Mesothelial cell of epicardium (in vitro differentiated cells): ENCODE measurements around the gene MGAT5. TPM values are rescaled to one million over a fixed set of nuclear protein-coding genes. Genes with fewer than 3 reads are reported as not detected.

ENCODE experiments used
- DNase-seq, 2 experiments: peaks; one replicate each; pipeline ENCODE4 v3.0.0; 2021; ENCODE audit warnings: low spot score in 2 of 2; ENCODE audit not compliant: unreplicated experiment in 2 of 2
- H3K27ac Mint-ChIP-seq: 2 replicates; pipeline ENCODE4 v1.8.0; 2021; ENCODE audit warnings: mixed read lengths
- H3K27me3 Mint-ChIP-seq: 2 replicates; pipeline ENCODE4 v1.8.0; 2021; ENCODE audit warnings: low read depth, mixed read lengths
- H3K36me3 Mint-ChIP-seq: 2 replicates; pipeline ENCODE4 v1.8.0; 2021; ENCODE audit warnings: mixed read lengths
- H3K4me1 Mint-ChIP-seq: 2 replicates; pipeline ENCODE4 v1.8.0; 2021; ENCODE audit warnings: mixed read lengths
- H3K4me3 Mint-ChIP-seq: 2 replicates; pipeline ENCODE4 v1.8.0; 2021; ENCODE audit warnings: mild to moderate bottlenecking, moderate library complexity, mixed read lengths
- H3K9me3 Mint-ChIP-seq: 2 replicates; pipeline ENCODE4 v1.8.0; 2021; ENCODE audit warnings: mixed read lengths
- CTCF ChIP-seq: fragments of 200-600 bp; sonication (generic); IDR thresholded peaks from one replicate; pipeline ENCODE4 v1.5.0; 2021; ENCODE audit warnings: antibody characterized with exemption; ENCODE audit not compliant: unreplicated experiment
- total RNA-seq: library from RNA; stranded (reverse); gene quantifications from 3 replicates; pipeline ENCODE4 v1.2.1, GENCODE V29; 2021

MGAT5 gene
- total RNA-seq, 1 donor from 2014 or later = 41.1 TPM

GRCh38 chr2:134359367-134360081 lies 105.7 kb downstream of the MGAT5 start:
- Mint-ChIP-seq H3K36me3 (peaks cover 3% of the 10 kb centered on the region), H3K9me3 (no peaks in the 10 kb centered on the region), H3K27ac (no peak overlapping the region)

GRCh38 chr2:134360745-134361487 lies 107.0 kb downstream of the MGAT5 start:
- Mint-ChIP-seq H3K27me3 (no peaks in the 10 kb centered on the region), H3K4me3 (no peak overlapping the region), H3K4me1 (peaks cover 37% of the 10 kb centered on the region), H3K27ac (no peak overlapping the region), H3K36me3 (peaks cover 3% of the 10 kb centered on the region), H3K9me3 (no peaks in the 10 kb centered on the region)
- no peak for DNase-seq
- TF ChIP-seq CTCF = no peak

More at GRCh38 chr2:134359367-134360081, 105.7 kb downstream of the MGAT5 start:
- H3K4me3 Mint-ChIP-seq = no peak overlapping the region
- DNase-seq = no peak
- TF ChIP-seq CTCF = no peak
- no peaks in the 10 kb centered on the region for H3K27me3 Mint-ChIP-seq
- peaks cover 45% of the 10 kb centered on the region for H3K4me1 Mint-ChIP-seq

DNA sequence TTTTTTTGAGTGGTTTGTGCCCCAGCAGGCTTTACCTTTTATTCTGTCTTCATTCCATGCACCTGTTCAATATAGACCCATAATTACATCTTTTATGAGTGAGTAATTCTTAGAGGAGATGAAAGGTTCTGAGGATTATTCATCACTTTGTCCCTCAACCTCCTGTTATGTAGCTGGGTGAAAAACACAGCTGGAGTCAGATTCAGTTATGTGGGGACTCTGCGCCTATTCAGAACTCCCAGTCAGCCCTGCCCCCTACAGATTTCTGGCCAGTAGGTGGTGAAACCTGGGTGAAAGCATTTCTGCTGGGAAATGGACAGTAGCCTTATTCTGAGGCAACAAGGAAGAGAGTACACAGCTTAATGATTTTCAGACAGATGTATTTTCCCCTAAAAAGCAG lies 107.8 kb downstream of the MGAT5 start:
- DNase-seq = no peak
- Mint-ChIP-seq H3K4me3 (no peak overlapping the region), H3K27ac (no peak overlapping the region), H3K27me3 (no peaks in the 10 kb centered on the region), H3K36me3 (peaks cover 3% of the 10 kb centered on the region), H3K4me1 (peaks cover 37% of the 10 kb centered on the region), H3K9me3 (no peaks in the 10 kb centered on the region)
- TF ChIP-seq CTCF = no peak

DNA sequence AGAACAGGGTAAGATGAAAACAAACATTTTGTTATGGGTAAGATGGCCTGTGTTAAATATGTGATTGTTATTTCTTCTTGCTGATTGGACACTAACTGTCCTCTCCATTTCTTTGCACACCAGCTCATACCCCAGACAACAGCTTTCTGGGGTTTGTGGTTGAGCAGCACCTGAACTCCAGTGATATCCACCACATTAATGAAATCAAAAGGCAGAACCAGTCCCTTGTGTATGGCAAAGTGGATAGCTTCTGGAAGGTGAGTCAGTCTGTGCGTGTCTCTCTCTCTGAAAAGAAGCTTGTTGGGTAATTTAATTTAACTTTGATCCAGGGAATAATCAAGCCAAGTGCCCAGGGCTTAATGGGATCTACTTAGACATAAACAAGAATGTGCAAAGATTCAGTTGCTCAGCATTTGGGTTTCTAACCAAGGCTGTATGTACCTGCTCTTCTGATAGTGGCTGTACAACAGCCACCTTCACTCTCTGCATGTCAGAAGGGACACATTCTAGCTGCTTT lies 108.3 kb downstream of the MGAT5 start:
- Mint-ChIP-seq H3K4me1 (peaks cover 40% of the 10 kb centered on the region), H3K27ac (no peak overlapping the region), H3K27me3 (no peaks in the 10 kb centered on the region), H3K36me3 (peaks cover 3% of the 10 kb centered on the region), H3K4me3 (no peak overlapping the region), H3K9me3 (no peaks in the 10 kb centered on the region)
- DNase-seq = no peak
- TF ChIP-seq CTCF = no peak

DNA sequence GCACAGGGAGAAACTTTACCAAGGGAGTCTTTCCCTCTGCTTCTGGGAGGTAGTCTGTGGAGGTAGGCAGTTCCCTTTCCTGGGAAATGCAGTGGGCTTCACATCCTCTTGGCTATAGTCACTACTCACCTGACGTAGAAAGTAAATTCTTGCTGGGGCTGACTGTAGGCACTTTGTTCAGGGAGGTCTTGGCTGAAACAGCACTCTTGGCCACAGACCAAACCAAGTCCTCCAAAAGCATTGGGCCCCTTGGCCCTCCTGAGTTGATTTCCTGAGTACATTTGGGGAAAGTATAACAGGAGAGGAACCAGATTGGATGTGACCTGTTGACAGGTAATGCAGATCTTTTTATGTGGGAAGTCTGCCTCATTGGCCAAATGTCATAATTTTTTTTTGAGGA lies 108.9 kb downstream of the MGAT5 start:
- Mint-ChIP-seq H3K36me3 (peaks cover 3% of the 10 kb centered on the region), H3K9me3 (no peaks in the 10 kb centered on the region), H3K27ac (no peak overlapping the region), H3K4me3 (no peak overlapping the region), H3K27me3 (no peaks in the 10 kb centered on the region), H3K4me1 (peaks cover 44% of the 10 kb centered on the region)
- TF ChIP-seq CTCF = no peak
- no peak for DNase-seq
